Activated CD4-positive, alpha-beta T cell treated with anti-CD3 and anti-CD28 coated beads, Interleukin-2, amount 10 ng/mL, durations not matched to agents 7 days and 5 days (primary cell): ENCODE measurements around the gene ZCWPW1. TPM values are rescaled to one million over a fixed set of nuclear protein-coding genes. Genes with fewer than 3 reads are reported as not detected.
A peak's percentile ranks its signal among the peaks of the same experiment; 100 is the strongest.

Source experiments
- CTCF ChIA-PET: fragments of 350-600 bp; sonication (Branson Sonifier 250); formaldehyde crosslinking; loops from one replicate; lab custom pipeline; 2021; ENCODE audit warnings: antibody characterized with exemption; lab: Charles Lee
- POLR2A ChIA-PET: fragments of 350-600 bp; sonication (Branson Sonifier 250); formaldehyde crosslinking; loops from one replicate; lab custom pipeline; 2021; ENCODE audit warnings: antibody characterized with exemption; lab: Charles Lee
- DNase-seq: peaks from one replicate; pipeline ENCODE4 v3.0.0-alpha.2; 2020
- H3K27ac Mint-ChIP-seq: one replicate; pipeline ENCODE4 v1.8.0; 2021; ENCODE audit warnings: mild to moderate bottlenecking, moderate library complexity, mixed read lengths
- H3K27me3 Mint-ChIP-seq: one replicate; pipeline ENCODE4 v1.8.0; 2021; ENCODE audit warnings: mixed read lengths
- H3K36me3 Mint-ChIP-seq: one replicate; pipeline ENCODE4 v1.8.0; 2021; ENCODE audit warnings: low read depth, mixed read lengths
- H3K4me1 Mint-ChIP-seq: one replicate; pipeline ENCODE4 v1.8.0; 2021; ENCODE audit warnings: mixed read lengths
- H3K4me3 Mint-ChIP-seq: one replicate; pipeline ENCODE4 v1.8.0; 2021; ENCODE audit warnings: mild to moderate bottlenecking, moderate library complexity, mixed read lengths
- H3K9me3 Mint-ChIP-seq: one replicate; pipeline ENCODE4 v1.8.0; 2021; ENCODE audit warnings: mixed read lengths
- total RNA-seq, 2 experiments: library from RNA; stranded (reverse); gene quantifications; one replicate each; pipeline ENCODE4 v1.2.3, GENCODE V29; 2021

The ZCWPW1 gene
- total RNA-seq, 2 experiments from 2014 or later = 2.4 to 2.7 TPM

DNA sequence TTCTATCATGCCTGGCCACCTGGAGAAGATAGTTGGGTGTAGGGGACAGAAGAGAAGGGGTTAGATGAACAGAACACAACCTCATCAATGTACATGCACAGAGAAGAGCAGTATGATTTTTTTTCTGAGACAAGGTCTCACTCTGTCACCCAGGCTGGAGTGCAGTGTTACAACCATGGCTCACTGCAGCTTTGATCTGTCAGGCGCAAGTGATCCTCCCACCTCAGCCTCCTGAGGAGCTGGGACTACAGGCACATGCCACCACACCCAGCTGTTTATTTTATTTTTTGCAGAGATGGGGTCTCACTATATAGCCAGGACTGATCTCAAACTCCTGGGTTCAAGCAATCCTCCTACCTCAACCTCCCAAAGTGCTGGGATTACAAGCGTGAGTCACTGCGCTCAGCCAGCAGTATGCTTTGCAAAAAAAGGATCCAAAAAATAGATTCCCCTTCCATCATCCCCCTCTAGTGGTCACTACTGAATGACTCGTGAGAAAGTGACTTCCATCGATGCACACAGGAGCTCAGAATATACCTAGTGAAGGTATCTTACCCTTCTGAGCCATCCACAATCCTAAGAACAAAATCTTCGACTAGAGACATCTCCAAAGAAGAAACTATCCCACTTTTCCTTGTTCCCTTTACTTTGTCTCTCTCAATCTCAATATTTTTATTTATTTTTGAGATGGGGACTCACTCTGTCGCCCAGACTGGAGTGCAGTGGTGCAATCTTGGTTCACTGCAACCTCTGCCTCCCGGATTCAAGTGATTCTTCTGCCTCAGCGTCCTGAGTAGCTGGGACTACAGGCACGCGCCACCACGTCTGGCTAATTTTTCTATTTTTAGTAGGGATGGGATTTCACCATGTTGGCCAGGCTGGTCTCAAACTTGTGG is 21.0 kb downstream of the ZCWPW1 start:
- Mint-ChIP-seq H3K36me3 (no peaks in the 10 kb centered on the region), H3K9me3 (no peaks in the 10 kb centered on the region), H3K27me3 (peaks cover 9% of the 10 kb centered on the region), H3K4me1 (peaks cover 3% of the 10 kb centered on the region), H3K4me3 (no peak overlapping the region), H3K27ac (no peak overlapping the region)
- ChIA-PET POLR2A (interaction anchor here (0.6 kb wide), 1 partner anchor 60 kb away, joined by 6 read pairs; no protein-coding TSS in a partner anchor), CTCF (interaction anchor here (0.6 to 2.3 kb wide), 18 partner anchors 9 to 386 kb away, joined by 3 to 8 read pairs (median 4); partner anchors contain the start of genes MBLAC1 and ZCWPW1)
- DNase-seq = peak; percentile 64

DNA sequence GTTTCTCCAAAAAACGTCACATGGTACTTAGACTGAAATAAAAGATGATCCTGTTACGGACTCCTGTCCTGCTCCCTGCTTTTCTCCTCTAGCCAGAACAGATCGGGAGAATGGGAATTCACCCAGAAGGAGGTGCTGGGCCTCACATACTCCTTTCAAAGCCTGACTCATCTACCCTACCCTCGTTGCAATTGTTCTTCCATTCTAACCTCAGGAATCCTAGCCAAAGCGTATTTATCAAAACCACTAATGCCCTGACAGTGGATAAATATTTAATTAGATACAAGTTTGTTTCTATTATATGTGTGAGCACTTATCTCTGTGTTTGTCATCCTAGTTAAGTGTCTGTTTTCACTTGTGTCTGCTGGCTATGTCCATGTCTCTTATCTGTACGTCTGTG is 21.7 kb downstream of the ZCWPW1 start:
- ChIA-PET POLR2A (no interaction called here), CTCF (interaction anchor here (0.6 to 2.3 kb wide), 8 partner anchors 11 to 197 kb away, joined by 3 to 7 read pairs (median 4); partner anchors contain the start of gene ZCWPW1)
- no peak overlapping the region for H3K4me3 Mint-ChIP-seq
- peaks cover 9% of the 10 kb centered on the region for H3K27me3 Mint-ChIP-seq
- DNase-seq = no peak
- H3K9me3 Mint-ChIP-seq = no peaks in the 10 kb centered on the region
- no peaks in the 10 kb centered on the region for H3K36me3 Mint-ChIP-seq
- peaks cover 3% of the 10 kb centered on the region for H3K4me1 Mint-ChIP-seq
- no peak overlapping the region for H3K27ac Mint-ChIP-seq

DNA sequence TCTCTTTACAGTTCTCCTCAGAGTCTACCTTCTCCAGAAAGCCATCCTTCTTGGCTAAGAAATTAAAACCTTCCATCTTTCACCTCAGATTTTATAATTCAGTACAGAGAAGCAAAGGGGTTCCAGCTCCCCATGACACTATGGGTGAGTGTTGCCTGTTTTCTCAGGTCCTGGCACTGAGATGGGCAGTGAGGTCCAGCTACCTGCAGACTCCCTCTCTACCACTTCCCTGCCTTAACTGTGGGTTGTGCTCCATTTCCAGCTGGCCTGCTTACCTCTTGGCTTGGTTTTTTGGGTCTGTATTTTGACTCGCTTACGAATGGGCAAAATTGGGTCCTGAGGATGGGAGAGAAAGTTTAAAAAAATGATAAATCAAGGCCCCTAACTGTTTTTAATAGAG is 26.3 kb downstream of the ZCWPW1 start:
- Mint-ChIP-seq H3K27me3 (peaks cover 20% of the 10 kb centered on the region), H3K27ac (no peak overlapping the region)
- POLR2A ChIA-PET = no interaction called here

DNA sequence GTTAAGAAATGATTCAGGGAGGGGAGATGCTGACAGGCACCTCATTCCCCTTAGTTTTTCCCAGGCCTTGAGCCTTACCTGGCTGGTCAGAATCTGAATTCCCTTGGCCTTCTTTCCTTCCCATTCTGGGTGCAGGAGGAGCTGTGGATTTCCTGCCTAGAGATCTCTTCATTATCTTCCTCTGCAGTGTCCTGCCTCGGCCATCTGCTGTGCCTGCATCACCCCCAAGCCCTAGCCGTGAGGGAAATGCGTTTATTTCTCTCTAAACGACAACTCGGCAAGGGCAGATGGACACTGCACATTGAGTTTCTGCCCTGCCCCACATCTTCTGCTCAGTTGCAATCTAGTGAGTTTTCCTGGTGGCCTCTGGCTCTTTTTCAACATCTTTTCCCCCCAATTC is 26.7 kb downstream of the ZCWPW1 start:
- H3K36me3 Mint-ChIP-seq = no peaks in the 10 kb centered on the region
- H3K9me3 Mint-ChIP-seq = no peaks in the 10 kb centered on the region
- no peak overlapping the region for H3K4me3 Mint-ChIP-seq
- no peak for DNase-seq
- ChIA-PET POLR2A (no interaction called here), CTCF (interaction anchor here (0.9 to 1.1 kb wide), 2 partner anchors 11 to 269 kb away, joined by 3 read pairs; no protein-coding TSS in a partner anchor)
- H3K4me1 Mint-ChIP-seq = peaks cover 16% of the 10 kb centered on the region
- no peak overlapping the region for H3K27ac Mint-ChIP-seq
- H3K27me3 Mint-ChIP-seq = peaks cover 20% of the 10 kb centered on the region

More for the DNA sequence above, 26.3 kb downstream of the ZCWPW1 start:
- H3K9me3 Mint-ChIP-seq = no peaks in the 10 kb centered on the region
- peaks cover 15% of the 10 kb centered on the region for H3K4me1 Mint-ChIP-seq
- no peak for DNase-seq
- H3K4me3 Mint-ChIP-seq = no peak overlapping the region
- CTCF ChIA-PET = interaction anchor here (0.5 to 1.1 kb wide), 4 partner anchors 11 to 269 kb away, joined by 3 read pairs; no protein-coding TSS in a partner anchor
- no peaks in the 10 kb centered on the region for H3K36me3 Mint-ChIP-seq

DNA sequence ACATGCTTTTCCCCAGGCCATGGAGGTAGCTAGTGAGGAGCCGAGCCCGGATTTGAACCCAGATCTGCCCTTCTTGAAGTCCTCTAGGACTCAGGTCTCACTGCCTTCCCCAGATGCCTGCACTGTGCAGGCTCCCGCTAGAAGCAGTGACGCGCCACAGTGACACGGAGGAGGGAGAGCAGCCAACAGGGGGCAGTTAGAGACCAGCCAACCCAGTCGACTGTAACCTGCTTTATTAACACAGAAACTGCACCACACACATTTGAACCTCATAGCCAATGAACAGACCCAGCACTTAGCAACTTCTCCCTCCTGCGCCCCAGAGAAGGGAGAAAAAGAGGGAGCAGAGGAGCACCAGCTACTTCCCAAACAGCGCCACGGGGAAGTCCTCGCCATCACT is 27.8 kb downstream of the ZCWPW1 start:
- DNase-seq = peak; percentile 13
- Mint-ChIP-seq H3K4me3 (no peak overlapping the region), H3K4me1 (peaks cover 25% of the 10 kb centered on the region), H3K9me3 (no peaks in the 10 kb centered on the region), H3K27ac (no peak overlapping the region), H3K36me3 (no peaks in the 10 kb centered on the region), H3K27me3 (peaks cover 20% of the 10 kb centered on the region)
- POLR2A ChIA-PET = no interaction called here
- CTCF ChIA-PET = no interaction called here

DNA sequence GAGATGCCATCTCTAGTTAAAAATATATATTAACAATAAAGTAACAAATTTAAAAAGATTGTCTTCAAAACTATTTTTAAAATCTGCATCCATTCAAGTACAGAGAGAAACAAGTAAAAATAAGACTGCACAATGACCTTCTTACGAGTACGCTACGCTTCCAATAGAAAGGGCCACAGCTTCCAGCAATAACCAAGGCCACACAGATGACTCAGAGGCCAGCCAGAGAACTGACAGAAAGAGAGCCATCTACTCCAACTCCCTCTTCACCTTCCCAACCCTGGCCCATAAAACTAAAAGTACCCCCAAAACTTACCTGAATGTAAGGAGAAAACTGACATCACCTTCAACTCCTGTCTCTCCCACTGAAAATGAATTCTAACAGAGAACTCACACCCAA is 28.5 kb downstream of the ZCWPW1 start:
- H3K36me3 Mint-ChIP-seq = no peaks in the 10 kb centered on the region
- no peak overlapping the region for H3K4me3 Mint-ChIP-seq
- POLR2A ChIA-PET = interaction anchor here (0.6 kb wide), 1 partner anchor 58 kb away, joined by 4 read pairs; no protein-coding TSS in a partner anchor
- CTCF ChIA-PET = interaction anchor here (1.1 kb wide), 1 partner anchor 77 kb away, joined by 4 read pairs; no protein-coding TSS in a partner anchor
- DNase-seq = no peak
- H3K27ac Mint-ChIP-seq = no peak overlapping the region
- H3K27me3 Mint-ChIP-seq = peaks cover 19% of the 10 kb centered on the region
- peaks cover 27% of the 10 kb centered on the region for H3K4me1 Mint-ChIP-seq
- H3K9me3 Mint-ChIP-seq = no peaks in the 10 kb centered on the region

DNA sequence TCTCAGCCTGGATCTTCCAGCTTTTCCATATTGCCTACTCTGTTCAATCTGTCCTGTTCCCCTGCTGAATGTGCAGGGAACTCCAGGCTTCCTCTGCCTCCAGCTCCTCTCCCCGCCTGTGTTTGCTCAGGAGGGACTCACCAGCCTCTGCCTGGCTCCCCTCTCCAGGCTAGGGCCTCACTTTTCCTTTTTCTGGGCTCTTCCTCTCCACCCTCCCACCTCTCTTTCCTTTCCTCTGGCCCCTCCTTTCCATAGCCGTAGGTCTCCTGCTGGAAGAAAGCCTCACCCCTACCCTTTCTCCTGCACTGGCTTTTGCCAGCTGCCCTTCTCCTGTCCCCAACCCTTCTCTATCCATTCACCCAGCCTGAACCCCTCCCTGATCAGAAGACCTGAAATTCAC is 30.3 kb downstream of the ZCWPW1 start:
- peaks cover 27% of the 10 kb centered on the region for H3K4me1 Mint-ChIP-seq
- peaks cover 21% of the 10 kb centered on the region for H3K27me3 Mint-ChIP-seq
- no peak overlapping the region for H3K4me3 Mint-ChIP-seq
- DNase-seq = no peak
- ChIA-PET CTCF (no interaction called here), POLR2A (interaction anchor here (1.2 kb wide), 1 partner anchor 31 kb away, joined by 5 read pairs; the partner anchor contains the start of gene ZCWPW1)
- H3K36me3 Mint-ChIP-seq = no peaks in the 10 kb centered on the region
- no peaks in the 10 kb centered on the region for H3K9me3 Mint-ChIP-seq
- peak overlapping the region; percentile 5 for H3K27ac Mint-ChIP-seq

DNA sequence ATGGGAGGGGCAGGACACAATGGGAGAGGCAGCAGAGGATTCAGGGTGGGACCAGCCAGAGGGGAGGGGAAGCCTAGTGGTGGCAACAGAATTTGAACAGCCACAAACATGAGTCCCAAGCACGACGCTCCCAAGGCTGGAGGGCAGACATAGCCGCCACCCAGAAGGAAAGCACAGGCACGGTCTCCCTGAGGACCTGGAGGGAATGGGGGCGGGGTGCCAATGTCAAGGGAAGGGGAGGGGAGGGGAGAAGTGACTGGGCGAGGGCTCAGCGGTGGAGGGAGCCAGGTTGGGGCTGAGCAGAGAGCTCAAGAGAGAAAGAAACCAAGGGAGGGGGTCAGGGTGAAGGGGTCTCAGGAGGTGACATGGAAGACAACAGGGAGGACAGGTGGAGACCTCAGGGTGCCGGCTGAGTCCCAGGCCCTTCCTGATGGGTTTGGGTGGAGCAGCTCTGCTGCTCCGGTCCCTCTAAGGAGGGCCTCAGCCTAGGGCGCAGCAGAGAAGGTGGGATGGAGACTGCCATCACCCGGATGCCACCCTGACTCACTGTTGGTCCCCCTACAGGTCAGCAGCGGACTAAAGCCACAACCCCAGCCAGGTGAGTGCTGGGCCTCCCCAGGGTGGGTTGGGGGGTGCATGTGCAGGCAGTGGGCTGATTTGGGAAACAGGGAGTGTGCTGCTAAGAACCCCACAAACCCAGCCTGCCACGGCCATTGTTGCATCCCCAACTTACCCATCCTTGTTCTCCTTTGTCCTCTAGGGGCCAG is 31.0 kb downstream of the ZCWPW1 start:
- POLR2A ChIA-PET = interaction anchor here (1.2 kb wide), 1 partner anchor 31 kb away, joined by 5 read pairs; the partner anchor contains the start of gene ZCWPW1
- Mint-ChIP-seq H3K27ac (peak overlapping the region; percentile 92), H3K27me3 (peaks cover 24% of the 10 kb centered on the region), H3K4me1 (peaks cover 27% of the 10 kb centered on the region), H3K9me3 (no peaks in the 10 kb centered on the region), H3K36me3 (no peaks in the 10 kb centered on the region), H3K4me3 (no peak overlapping the region)
- no peak for DNase-seq
- CTCF ChIA-PET = interaction anchor here (0.6 kb wide), 1 partner anchor 62 kb away, joined by 3 read pairs; no protein-coding TSS in a partner anchor

DNA sequence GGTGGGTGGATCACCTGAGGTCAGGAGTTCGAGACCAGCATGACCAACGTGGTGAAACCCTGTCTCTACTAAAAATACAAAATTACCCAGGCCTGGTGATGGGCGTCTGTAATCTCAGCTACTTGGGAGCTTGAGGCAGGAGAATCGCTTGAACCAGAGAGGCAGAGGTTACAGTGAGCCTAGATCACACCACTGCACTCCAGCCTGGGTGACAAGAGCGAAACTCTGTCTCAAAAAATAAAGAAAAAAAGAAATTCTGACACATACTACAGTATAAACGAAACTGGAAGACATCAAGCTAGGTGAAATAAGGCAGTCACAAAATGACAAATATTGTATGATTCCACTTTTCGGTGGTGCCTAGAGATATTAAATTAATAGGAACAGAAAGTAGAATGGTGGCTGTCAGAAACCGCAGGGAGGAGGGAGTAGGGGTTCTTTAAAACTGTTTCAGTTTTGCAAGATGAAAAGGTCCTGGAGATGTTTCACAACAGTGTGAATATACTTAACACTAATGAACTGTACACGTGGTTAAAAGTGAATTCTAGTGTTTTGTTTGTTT is 32.0 kb downstream of the ZCWPW1 start:
- POLR2A ChIA-PET = no interaction called here
- peak overlapping the region; percentile 58 for H3K4me3 Mint-ChIP-seq
- H3K4me1 Mint-ChIP-seq = peaks cover 27% of the 10 kb centered on the region
- no peaks in the 10 kb centered on the region for H3K36me3 Mint-ChIP-seq
- CTCF ChIA-PET = no interaction called here
- peak; percentile 75 for DNase-seq
- no peaks in the 10 kb centered on the region for H3K9me3 Mint-ChIP-seq
- H3K27ac Mint-ChIP-seq = peak overlapping the region; percentile 92
- H3K27me3 Mint-ChIP-seq = peaks cover 30% of the 10 kb centered on the region

DNA sequence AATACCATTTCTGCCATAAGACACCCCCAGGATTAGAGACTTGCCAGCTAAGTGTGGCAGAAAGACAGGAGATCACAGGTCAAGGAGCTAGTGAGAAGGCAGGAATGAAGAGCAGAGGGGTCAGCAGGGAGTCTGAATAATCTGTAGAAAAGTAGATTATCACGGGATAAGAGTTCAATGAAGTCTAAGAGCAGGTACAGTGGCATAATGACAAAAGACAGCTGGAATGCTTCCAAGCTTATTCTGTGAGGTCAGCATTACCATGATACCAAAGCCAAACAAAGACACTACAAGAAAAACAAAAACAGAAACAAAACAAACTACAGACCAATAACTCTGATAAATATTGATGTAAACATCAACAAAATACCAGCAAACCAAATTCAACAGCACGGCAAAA is 34.4 kb downstream of the ZCWPW1 start:
- ChIA-PET CTCF (interaction anchor here (1.1 kb wide), 1 partner anchor 49 kb away, joined by 3 read pairs; no protein-coding TSS in a partner anchor), POLR2A (no interaction called here)
- Mint-ChIP-seq H3K4me1 (peaks cover 27% of the 10 kb centered on the region), H3K27me3 (peaks cover 38% of the 10 kb centered on the region), H3K36me3 (no peaks in the 10 kb centered on the region), H3K9me3 (no peaks in the 10 kb centered on the region), H3K4me3 (no peak overlapping the region), H3K27ac (no peak overlapping the region)
- DNase-seq = no peak

DNA sequence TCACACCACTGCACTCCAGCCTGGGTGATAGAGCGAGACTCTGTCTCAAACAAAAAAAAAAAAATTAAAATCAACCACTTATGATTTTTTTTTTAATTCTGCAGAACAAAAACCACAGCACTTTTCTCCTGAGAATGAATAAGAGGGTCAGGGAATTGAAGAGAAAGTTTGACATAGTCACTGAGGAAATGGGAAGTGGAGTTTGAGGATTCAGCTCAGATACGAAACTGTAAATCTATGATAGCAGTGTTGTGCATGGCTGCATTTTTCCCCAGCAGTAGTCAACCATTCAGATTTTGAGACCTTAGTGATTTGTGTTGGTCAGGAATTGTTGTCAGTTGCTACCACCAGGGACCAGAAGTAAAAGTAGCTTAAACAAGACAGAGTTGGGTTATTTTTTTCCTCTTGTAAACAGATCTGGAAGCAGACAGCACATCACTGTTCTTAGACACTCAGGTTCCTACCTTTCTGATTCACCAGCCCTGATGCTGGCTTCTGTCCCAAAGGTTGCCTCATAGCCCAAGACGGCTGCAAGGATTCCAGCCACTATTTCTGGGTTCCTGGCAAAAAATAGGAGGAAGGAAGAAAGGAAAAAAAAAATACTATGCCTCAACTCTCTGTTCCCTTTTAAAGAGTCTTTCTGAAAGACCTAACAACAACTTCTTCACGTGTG is 35.1 kb downstream of the ZCWPW1 start:
- Mint-ChIP-seq H3K4me3 (no peak overlapping the region), H3K27me3 (peaks cover 38% of the 10 kb centered on the region), H3K4me1 (peaks cover 24% of the 10 kb centered on the region), H3K36me3 (no peaks in the 10 kb centered on the region), H3K9me3 (no peaks in the 10 kb centered on the region), H3K27ac (no peak overlapping the region)
- DNase-seq = no peak
- POLR2A ChIA-PET = no interaction called here
- CTCF ChIA-PET = interaction anchor here (1.1 kb wide), 1 partner anchor 48 kb away, joined by 3 read pairs; no protein-coding TSS in a partner anchor
